Smooth muscle cell (in vitro differentiated cells): ENCODE results near the gene ZNF407. TPM values are rescaled to one million over a fixed set of nuclear protein-coding genes. Genes with fewer than 3 reads are reported as not detected.

ENCODE experiments used
- DNase-seq: peaks from one replicate; lab custom pipeline; 2025; ENCODE audit not compliant: unreplicated experiment; lab: John Stamatoyannopoulos, UW
- H2AFZ ChIP-seq: fragments of 200-600 bp; sonication (generic); 2 replicates; pipeline ENCODE4 v1.6.0; 2016; ENCODE audit warnings: antibody characterized with exemption, low read depth, mild to moderate bottlenecking
- H3F3A ChIP-seq: fragments of 200-600 bp; sonication (generic); 2 replicates; pipeline ENCODE4 v1.6.0; 2017; ENCODE audit warnings: antibody characterized with exemption, low read depth
- H3K27ac ChIP-seq: fragments of 200-600 bp; sonication (generic); 2 replicates; pipeline ENCODE4 v1.5.1; 2016; ENCODE audit warnings: low read depth, mild to moderate bottlenecking
- H3K27me3 ChIP-seq: fragments of 200-600 bp; sonication (generic); 2 replicates; pipeline ENCODE4 v1.6.1; 2016; ENCODE audit warnings: low read depth, mild to moderate bottlenecking
- H3K36me3 ChIP-seq: fragments of 200-600 bp; sonication (generic); 2 replicates; pipeline ENCODE4 v1.5.1; 2016; ENCODE audit warnings: low read depth
- H3K4me1 ChIP-seq: fragments of 200-600 bp; sonication (generic); 2 replicates; pipeline ENCODE4 v1.5.1; 2016; ENCODE audit warnings: low read depth
- H3K4me2 ChIP-seq: fragments of 200-600 bp; sonication (generic); 2 replicates; pipeline ENCODE4 v1.6.0; 2016; ENCODE audit warnings: mild to moderate bottlenecking
- H3K4me3 ChIP-seq: fragments of 200-600 bp; sonication (generic); 2 replicates; pipeline ENCODE4 v1.5.1; 2016; ENCODE audit warnings: mild to moderate bottlenecking
- H3K79me2 ChIP-seq: fragments of 200-600 bp; sonication (generic); 2 replicates; pipeline ENCODE4 v1.6.0; 2016; ENCODE audit warnings: low read depth, mild to moderate bottlenecking
- H3K9ac ChIP-seq: fragments of 200-600 bp; sonication (generic); 2 replicates; pipeline ENCODE4 v1.6.0; 2016; ENCODE audit warnings: low read depth
- H3K9me3 ChIP-seq: fragments of 200-600 bp; sonication (generic); replicated peaks from 2 replicates; pipeline ENCODE4 v1.5.1; 2016; ENCODE audit warnings: low read depth
- H4K20me1 ChIP-seq: fragments of 200-600 bp; sonication (generic); 2 replicates; pipeline ENCODE4 v1.6.0; 2016; ENCODE audit warnings: low read depth
- WGBS: methylation state at CpG from one replicate; pipeline ENCODE4 v1.1.7; 2016; ENCODE audit warnings: low lambda C conversion rate; 5-methylcytosine and 5-hydroxymethylcytosine counted together
- polyA plus RNA-seq: library from polyadenylated mRNA; unstranded; fragments of >200 nt; fragmentation: Nextera tagmentation; extraction: Ambion mirVana; gene quantifications from 2 replicates; pipeline ENCODE4 v1.2.1, GENCODE V29; 2016
- total RNA-seq: library from RNA; depleted of rRNA; stranded (reverse); fragments of >200 nt; gene quantifications from 2 replicates; pipeline ENCODE4 v1.2.3, GENCODE V29; 2014
- TF ChIP-seq, protein P1 (sequence below): fragments of 200-600 bp; sonication (generic); IDR thresholded peaks from 2 replicates; pipeline ENCODE4 v1.5.1; 2017; ENCODE audit warnings: borderline replicate concordance, mild to moderate bottlenecking, antibody characterized with exemption; ENCODE audit not compliant: insufficient read depth, poor library complexity, severe bottlenecking

The ZNF407 gene
- total and polyA plus RNA-seq, 2 experiments from 2014 or later, result 4.5 to 11.5 TPM

GRCh38 chr18:75086494-75087034, 488.9 kb downstream of the ZNF407 start:
- Histone ChIP-seq H3F3A (no peaks in the 10 kb centered on the region), H3K9ac (no peak overlapping the region), H3K79me2 (no peaks in the 10 kb centered on the region), H2AFZ (no peak overlapping the region), H3K36me3 (no peaks in the 10 kb centered on the region), H3K27me3 (no peaks in the 10 kb centered on the region), H3K4me3 (no peak overlapping the region), H3K4me2 (no peak overlapping the region), H3K4me1 (no peaks in the 10 kb centered on the region), H3K9me3 (no peaks in the 10 kb centered on the region), H3K27ac (no peak overlapping the region), H4K20me1 (no peaks in the 10 kb centered on the region)
- WGBS, result 92% methylated on average over 9 of the region's 9 CpGs
- TF ChIP-seq, protein P1, sequence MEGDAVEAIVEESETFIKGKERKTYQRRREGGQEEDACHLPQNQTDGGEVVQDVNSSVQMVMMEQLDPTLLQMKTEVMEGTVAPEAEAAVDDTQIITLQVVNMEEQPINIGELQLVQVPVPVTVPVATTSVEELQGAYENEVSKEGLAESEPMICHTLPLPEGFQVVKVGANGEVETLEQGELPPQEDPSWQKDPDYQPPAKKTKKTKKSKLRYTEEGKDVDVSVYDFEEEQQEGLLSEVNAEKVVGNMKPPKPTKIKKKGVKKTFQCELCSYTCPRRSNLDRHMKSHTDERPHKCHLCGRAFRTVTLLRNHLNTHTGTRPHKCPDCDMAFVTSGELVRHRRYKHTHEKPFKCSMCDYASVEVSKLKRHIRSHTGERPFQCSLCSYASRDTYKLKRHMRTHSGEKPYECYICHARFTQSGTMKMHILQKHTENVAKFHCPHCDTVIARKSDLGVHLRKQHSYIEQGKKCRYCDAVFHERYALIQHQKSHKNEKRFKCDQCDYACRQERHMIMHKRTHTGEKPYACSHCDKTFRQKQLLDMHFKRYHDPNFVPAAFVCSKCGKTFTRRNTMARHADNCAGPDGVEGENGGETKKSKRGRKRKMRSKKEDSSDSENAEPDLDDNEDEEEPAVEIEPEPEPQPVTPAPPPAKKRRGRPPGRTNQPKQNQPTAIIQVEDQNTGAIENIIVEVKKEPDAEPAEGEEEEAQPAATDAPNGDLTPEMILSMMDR, result no peak
- DNase-seq, result no peak

DNA sequence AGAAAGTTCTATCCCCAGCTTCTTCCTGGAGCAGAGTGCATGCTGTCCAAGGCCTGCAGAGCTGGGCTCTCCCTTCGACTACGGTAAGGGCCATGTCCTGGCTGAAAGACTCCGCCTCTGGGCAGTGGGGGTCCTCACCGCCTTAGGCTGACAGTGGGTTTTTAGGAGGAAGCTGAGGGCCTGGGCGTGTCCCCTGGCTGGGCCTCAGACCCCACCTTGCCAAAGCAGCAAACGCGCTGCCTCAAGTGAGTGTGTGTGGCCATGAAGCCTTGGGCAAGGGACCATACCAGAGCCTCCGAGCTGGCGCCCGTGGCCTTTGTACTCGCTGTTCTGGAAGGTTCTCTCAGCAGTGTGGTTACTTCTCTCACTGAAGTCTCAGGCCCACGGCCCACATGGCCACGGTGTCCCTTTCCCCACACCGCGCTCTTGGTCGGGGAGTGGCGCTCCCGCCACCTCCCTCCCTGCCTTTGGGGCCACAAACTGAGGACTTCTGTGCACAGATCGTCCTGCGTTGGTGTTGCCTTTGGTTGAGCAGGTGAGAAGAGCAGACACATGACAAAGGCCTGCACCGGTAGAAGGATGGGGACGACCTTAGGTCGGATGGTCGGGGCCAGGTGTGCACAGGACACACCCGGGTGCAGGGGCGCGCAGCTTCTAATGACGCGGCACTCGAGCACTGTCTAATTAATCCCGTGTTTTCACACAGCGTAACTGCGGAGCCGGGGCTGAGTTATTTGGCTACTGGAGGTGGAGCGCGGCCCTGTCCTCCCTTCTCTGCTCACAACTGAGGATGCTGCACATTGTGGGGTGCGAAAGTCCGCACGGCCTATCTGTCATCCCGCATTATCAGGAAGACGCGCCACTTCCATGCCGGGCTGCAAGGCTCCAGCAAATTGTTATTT, 489.7 kb downstream of the ZNF407 start:
- Histone ChIP-seq H4K20me1 (no peaks in the 10 kb centered on the region), H3K4me1 (no peaks in the 10 kb centered on the region), H3K4me3 (no peak overlapping the region), H3K9ac (no peak overlapping the region), H3K36me3 (no peaks in the 10 kb centered on the region), H2AFZ (no peak overlapping the region), H3K4me2 (no peak overlapping the region), H3K79me2 (no peaks in the 10 kb centered on the region), H3K27me3 (no peaks in the 10 kb centered on the region), H3K27ac (no peak overlapping the region), H3F3A (no peaks in the 10 kb centered on the region), H3K9me3 (no peaks in the 10 kb centered on the region)
- DNase-seq, result no peak
- TF ChIP-seq, protein P1, result no peak
- WGBS, result 97% methylated on average over 43 of the region's 43 CpGs

GRCh38 chr18:75088021-75088506, 490.4 kb downstream of the ZNF407 start:
- H3K27ac ChIP-seq, result no peak overlapping the region
- no peaks in the 10 kb centered on the region for H4K20me1 ChIP-seq
- no peaks in the 10 kb centered on the region for H3K9me3 ChIP-seq
- H3K36me3 ChIP-seq, result no peaks in the 10 kb centered on the region
- DNase-seq, result no peak
- H3K4me2 ChIP-seq, result no peak overlapping the region
- H3K4me3 ChIP-seq, result no peak overlapping the region
- H3K4me1 ChIP-seq, result no peaks in the 10 kb centered on the region
- no peaks in the 10 kb centered on the region for H3K79me2 ChIP-seq
- 91% methylated on average over 4 of the region's 8 CpGs for WGBS
- TF ChIP-seq, protein P1, result no peak
- H3K27me3 ChIP-seq, result no peaks in the 10 kb centered on the region
- H3F3A ChIP-seq, result no peaks in the 10 kb centered on the region
- no peak overlapping the region for H2AFZ ChIP-seq
- no peak overlapping the region for H3K9ac ChIP-seq
